Body of pancreas (tissue), 4 donors: ENCODE results near the gene ALDH1A3. TPM values are rescaled to one million over a fixed set of nuclear protein-coding genes. Genes with fewer than 3 reads are reported as not detected.

ENCODE experiments used
- ATAC-seq: fragments of 150-250 bp; one replicate; pipeline ENCODE4 v1.9.1; 2016
- DNase-seq, 4 donors: peaks; one replicate each; pipeline ENCODE4 v3.0.0-alpha.2; 2019
- H3K27ac ChIP-seq, 4 donors: fragments of 200-600 bp; sonication (generic); 1 replicate in 3 of 4; 2 replicates in 1 of 4; pipeline versions ENCODE4 v1.5.1 to v1.6.1; 2016 to 2019; ENCODE audit warnings: mild to moderate bottlenecking in 1 of 4, mixed read lengths in 1 of 4, moderate library complexity in 1 of 4
- H3K27me3 ChIP-seq, 2 donors: fragments of 200-600 bp; sonication (generic); one replicate each; pipeline ENCODE4 v1.6.0; 2016; ENCODE audit warnings: mild to moderate bottlenecking in 1 of 2
- H3K36me3 ChIP-seq, 2 donors: fragments of 200-600 bp; sonication (generic); replicated peaks in 1 of 2; 2 replicates each; pipeline ENCODE4 v1.5.1; 2016; ENCODE audit warnings: low read depth in 2 of 2; ENCODE audit not compliant: insufficient read depth in 1 of 2
- H3K4me1 ChIP-seq: fragments of 200-600 bp; sonication (generic); one replicate; pipeline ENCODE4 v1.6.0; 2016
- H3K4me3 ChIP-seq, 2 donors: fragments of 200-600 bp; sonication (generic); 1 replicate in 1 of 2; 2 replicates in 1 of 2; pipeline ENCODE4 v1.5.1; 2016 to 2019
- H3K9me3 ChIP-seq, 3 donors: fragments of 200-600 bp; sonication (generic); 1 replicate in 2 of 3; 2 replicates in 1 of 3; pipeline ENCODE4 v1.5.1; 2016
- POLR2A ChIP-seq, 3 donors: fragments of 450-650 bp; IDR thresholded peaks; one replicate each; pipeline ENCODE4 v1.6.1; 2016; ENCODE audit warnings: antibody characterized with exemption in 3 of 3, mild to moderate bottlenecking in 2 of 3
- WGBS, 2 donors: methylation state at CpG; one replicate each; pipeline ENCODE4 v1.1.5; 2017; 5-methylcytosine and 5-hydroxymethylcytosine counted together
- intact Hi-C: fragments of 100-400 bp; cut with DNase I; formaldehyde crosslinking; loops from one replicate; pipeline ENCODE4 v1.15.1; 2023
- total RNA-seq, 2 donors: library from RNA; depleted of rRNA; stranded (reverse); fragments of >200 nt; gene quantifications; one replicate each; pipeline ENCODE4 v1.1.0, GENCODE V29; 2016
- TF ChIP-seq, protein P1 (sequence below), 7 experiments: fragments of 450-650 bp in 4 of 7; fragments of 200-600 bp in 3 of 7; sonication (generic) in 3 of 7; IDR thresholded peaks; one replicate each; pipeline ENCODE4 v1.5.1; 2016 to 2019; ENCODE audit warnings: antibody characterized with exemption in 7 of 7

The ALDH1A3 gene
- total RNA-seq, 2 donors from 2014 or later = 19.5 to 33.9 TPM

DNA sequence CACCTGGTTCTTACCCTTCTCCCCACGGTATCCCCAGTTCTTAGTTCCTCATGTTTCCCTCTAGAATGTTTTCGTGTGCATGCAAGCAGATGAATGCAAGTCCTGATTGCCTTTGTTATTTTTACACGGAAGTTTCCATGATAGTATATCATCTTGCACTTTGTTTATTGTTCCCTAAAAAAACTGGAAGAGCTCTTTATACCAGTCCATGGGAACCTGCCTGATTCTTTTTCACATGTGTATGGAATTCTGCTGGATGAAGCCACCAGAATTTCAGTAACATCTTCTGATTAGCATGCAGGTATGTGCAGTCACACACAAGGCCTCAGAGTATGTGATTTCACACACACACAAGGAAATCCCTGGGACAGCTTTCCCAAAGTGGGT, 23.5 kb downstream of the ALDH1A3 start:
- Histone ChIP-seq H3K4me3 (no peak overlapping the region), H3K27ac (peak overlapping the region; percentile 91 to 98 (median 95)), H3K27me3 (no peaks in the 10 kb centered on the region), H3K36me3 (no peaks in the 10 kb centered on the region), H3K9me3 (no peaks in the 10 kb centered on the region), H3K4me1 (peaks cover 31% of the 10 kb centered on the region)
- 27 to 41% methylated on average over 3 of the region's 3 CpGs for WGBS, 2 donors
- no peak for ATAC-seq
- intact Hi-C loops = no loop called here
- TF ChIP-seq, protein P1, sequence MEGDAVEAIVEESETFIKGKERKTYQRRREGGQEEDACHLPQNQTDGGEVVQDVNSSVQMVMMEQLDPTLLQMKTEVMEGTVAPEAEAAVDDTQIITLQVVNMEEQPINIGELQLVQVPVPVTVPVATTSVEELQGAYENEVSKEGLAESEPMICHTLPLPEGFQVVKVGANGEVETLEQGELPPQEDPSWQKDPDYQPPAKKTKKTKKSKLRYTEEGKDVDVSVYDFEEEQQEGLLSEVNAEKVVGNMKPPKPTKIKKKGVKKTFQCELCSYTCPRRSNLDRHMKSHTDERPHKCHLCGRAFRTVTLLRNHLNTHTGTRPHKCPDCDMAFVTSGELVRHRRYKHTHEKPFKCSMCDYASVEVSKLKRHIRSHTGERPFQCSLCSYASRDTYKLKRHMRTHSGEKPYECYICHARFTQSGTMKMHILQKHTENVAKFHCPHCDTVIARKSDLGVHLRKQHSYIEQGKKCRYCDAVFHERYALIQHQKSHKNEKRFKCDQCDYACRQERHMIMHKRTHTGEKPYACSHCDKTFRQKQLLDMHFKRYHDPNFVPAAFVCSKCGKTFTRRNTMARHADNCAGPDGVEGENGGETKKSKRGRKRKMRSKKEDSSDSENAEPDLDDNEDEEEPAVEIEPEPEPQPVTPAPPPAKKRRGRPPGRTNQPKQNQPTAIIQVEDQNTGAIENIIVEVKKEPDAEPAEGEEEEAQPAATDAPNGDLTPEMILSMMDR (IDR thresholded peaks at IDR 0.05) = no peak
- TF ChIP-seq POLR2A (IDR thresholded peaks at IDR 0.05) = no peak
- DNase-seq = no peak

DNA sequence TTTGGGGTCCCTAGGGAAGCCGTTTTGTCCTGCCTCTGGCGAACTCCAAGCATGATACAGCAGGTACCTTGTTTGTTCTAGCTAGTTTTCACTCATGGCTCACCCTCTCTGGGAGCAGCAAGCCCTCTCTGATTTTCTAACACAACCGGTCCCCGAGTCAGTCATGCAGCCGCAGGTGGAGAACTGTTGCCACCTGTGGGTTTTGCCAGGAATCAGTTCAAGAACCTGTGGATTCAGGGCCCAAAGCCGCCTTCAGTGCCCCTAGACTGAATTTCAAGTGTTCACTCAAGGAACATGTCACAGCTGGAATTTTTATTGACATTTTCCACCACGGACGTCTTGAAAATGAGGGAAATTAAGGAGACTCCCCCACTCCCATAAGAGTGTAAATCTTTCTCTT, 26.2 kb downstream of the ALDH1A3 start:
- intact Hi-C loops = loop anchor here (5.0 kb wide), 1 partner anchor 49 kb away; no protein-coding TSS in a partner anchor
- TF ChIP-seq, protein P1 (IDR thresholded peaks at IDR 0.05) = no peak
- TF ChIP-seq POLR2A (IDR thresholded peaks at IDR 0.05) = no peak
- no peaks in the 10 kb centered on the region for H3K36me3 ChIP-seq
- ATAC-seq (no peak), DNase-seq (no peak)
- WGBS, 2 donors = 77 to 85% methylated on average over 8 of the region's 8 CpGs
- no peak overlapping the region for H3K4me3 ChIP-seq
- no peaks in the 10 kb centered on the region for H3K27me3 ChIP-seq
- H3K27ac ChIP-seq = no peak overlapping the region
- peaks cover 23% of the 10 kb centered on the region for H3K4me1 ChIP-seq
- H3K9me3 ChIP-seq = no peaks in the 10 kb centered on the region

DNA sequence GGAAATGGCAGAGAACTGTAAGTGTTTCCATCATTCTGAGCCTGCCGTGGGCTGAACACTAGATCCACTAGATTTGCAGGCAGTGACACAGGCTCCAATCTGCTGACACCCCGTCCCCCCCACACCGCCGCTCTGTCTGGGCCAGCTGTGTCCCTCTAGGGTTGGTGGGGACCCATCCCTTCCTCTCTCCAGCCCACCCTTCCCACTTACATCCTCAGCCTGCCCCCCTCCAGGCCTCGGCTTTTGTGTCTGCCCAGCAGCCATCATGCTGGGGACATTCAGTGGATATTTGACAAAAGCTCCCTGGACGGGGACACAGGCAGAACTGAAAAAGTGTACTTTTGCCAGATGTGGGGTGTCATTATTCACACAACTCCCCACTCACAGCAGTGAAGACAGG, 28.8 kb downstream of the ALDH1A3 start:
- Histone ChIP-seq H3K4me3 (no peak overlapping the region), H3K9me3 (no peaks in the 10 kb centered on the region), H3K27ac (no peak overlapping the region), H3K4me1 (peaks cover under 1% of the 10 kb centered on the region), H3K36me3 (no peaks in the 10 kb centered on the region), H3K27me3 (no peaks in the 10 kb centered on the region)
- intact Hi-C loops = loop anchor here (5.0 kb wide), 1 partner anchor 51 kb away; no protein-coding TSS in a partner anchor
- 86 to 94% methylated on average over 6 of the region's 6 CpGs for WGBS, 2 donors
- ATAC-seq (no peak), DNase-seq (no peak)
- no peak for TF ChIP-seq POLR2A (IDR thresholded peaks at IDR 0.05)
- TF ChIP-seq, protein P1 (IDR thresholded peaks at IDR 0.05) = no peak

DNA sequence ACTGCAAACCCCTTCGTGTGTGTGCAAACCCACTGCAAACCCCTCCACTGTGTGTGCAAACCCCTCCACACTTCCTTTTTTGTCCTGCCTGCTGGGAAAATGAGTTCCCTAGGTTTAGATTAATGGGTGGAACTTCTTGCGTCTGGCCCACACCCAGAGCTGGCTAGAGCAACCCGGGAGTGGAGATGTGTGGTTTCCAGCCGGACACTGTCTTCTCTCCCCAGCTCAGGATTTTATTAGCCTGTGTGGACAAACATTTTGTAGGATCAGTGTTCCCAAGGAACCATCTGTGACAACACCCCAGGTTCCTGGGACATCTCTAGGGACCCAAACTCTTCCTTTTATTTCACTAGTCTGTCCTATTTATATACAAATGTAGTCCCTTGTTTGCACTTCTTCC, 29.9 kb downstream of the ALDH1A3 start:
- ATAC-seq (no peak), DNase-seq (no peak)
- intact Hi-C loops = loop anchor here (5.0 kb wide), 1 partner anchor 52 kb away; no protein-coding TSS in a partner anchor
- no peaks in the 10 kb centered on the region for H3K9me3 ChIP-seq
- TF ChIP-seq, protein P1 (IDR thresholded peaks at IDR 0.05) = no peak
- TF ChIP-seq POLR2A (IDR thresholded peaks at IDR 0.05) = no peak
- WGBS, 2 donors = 70 to 75% methylated on average over 4 of the region's 4 CpGs
- H3K27me3 ChIP-seq = no peaks in the 10 kb centered on the region
- H3K36me3 ChIP-seq = no peaks in the 10 kb centered on the region
- H3K4me3 ChIP-seq = no peak overlapping the region
- H3K27ac ChIP-seq = no peak overlapping the region
- no peaks in the 10 kb centered on the region for H3K4me1 ChIP-seq
